GM12873 (cell line): ENCODE measurements around the gene OR14A16.
A peak's percentile ranks its signal among the peaks of the same experiment; 100 is the strongest.

Source experiments
- TF ChIP-seq, protein P1 (sequence below): IDR thresholded peaks from 2 replicates; pipeline ENCODE4 v1.5.1; 2012; ENCODE audit warnings: low read depth, mild to moderate bottlenecking, moderate library complexity, low read length, control low read depth; ENCODE audit not compliant: insufficient read depth; ENCODE audit errors: missing control alignments

OR14A16 gene, protein sequence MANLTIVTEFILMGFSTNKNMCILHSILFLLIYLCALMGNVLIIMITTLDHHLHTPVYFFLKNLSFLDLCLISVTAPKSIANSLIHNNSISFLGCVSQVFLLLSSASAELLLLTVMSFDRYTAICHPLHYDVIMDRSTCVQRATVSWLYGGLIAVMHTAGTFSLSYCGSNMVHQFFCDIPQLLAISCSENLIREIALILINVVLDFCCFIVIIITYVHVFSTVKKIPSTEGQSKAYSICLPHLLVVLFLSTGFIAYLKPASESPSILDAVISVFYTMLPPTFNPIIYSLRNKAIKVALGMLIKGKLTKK

DNA sequence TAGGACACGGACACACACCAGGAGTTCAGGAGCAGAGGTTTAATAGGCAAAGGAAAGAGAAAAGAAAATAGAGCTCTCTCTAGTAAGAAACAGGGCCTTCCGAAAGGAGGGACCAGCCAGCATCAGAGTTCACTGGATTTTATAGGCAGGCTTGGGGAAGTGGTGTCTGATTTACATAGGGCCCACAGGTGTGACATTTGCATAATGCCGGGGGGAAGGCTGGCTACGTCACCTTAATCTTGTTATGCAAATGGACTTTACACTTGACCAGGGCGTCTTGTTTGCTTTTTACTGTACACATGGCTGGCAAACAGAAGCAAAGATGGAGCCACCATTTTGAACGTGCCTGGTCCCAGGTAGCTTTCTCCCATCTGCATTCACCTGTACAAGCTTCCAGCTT lies at the start of gene OR14A16:
TSS of gene OR14A16 (minus strand) at position 97 of the 400 bp plus-strand sequence. CDS start 8,390 bp downstream, outside the sequence.
- TF ChIP-seq, protein P1, sequence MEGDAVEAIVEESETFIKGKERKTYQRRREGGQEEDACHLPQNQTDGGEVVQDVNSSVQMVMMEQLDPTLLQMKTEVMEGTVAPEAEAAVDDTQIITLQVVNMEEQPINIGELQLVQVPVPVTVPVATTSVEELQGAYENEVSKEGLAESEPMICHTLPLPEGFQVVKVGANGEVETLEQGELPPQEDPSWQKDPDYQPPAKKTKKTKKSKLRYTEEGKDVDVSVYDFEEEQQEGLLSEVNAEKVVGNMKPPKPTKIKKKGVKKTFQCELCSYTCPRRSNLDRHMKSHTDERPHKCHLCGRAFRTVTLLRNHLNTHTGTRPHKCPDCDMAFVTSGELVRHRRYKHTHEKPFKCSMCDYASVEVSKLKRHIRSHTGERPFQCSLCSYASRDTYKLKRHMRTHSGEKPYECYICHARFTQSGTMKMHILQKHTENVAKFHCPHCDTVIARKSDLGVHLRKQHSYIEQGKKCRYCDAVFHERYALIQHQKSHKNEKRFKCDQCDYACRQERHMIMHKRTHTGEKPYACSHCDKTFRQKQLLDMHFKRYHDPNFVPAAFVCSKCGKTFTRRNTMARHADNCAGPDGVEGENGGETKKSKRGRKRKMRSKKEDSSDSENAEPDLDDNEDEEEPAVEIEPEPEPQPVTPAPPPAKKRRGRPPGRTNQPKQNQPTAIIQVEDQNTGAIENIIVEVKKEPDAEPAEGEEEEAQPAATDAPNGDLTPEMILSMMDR, result no peak

DNA sequence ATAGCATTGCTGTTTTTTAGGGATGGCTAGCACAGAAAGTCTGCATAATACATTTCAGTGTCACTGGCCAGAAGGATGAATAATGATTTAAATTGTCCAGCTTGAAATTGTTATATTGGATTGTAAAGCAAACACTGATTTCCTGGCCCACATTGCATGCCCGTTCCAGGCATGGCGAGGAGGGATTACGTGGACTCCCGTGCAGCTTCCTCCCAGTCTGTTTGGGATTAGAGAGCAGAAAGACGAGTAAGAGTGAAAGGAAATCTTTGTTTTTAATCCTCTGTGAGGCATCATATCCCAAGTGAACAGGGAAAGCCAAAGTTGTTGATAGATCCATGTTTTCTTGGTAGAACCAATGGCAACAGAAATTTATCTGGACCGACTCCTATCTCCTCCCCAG lies 41.5 kb upstream of the OR14A16 start:
- TF ChIP-seq, protein P1, result no peak

DNA sequence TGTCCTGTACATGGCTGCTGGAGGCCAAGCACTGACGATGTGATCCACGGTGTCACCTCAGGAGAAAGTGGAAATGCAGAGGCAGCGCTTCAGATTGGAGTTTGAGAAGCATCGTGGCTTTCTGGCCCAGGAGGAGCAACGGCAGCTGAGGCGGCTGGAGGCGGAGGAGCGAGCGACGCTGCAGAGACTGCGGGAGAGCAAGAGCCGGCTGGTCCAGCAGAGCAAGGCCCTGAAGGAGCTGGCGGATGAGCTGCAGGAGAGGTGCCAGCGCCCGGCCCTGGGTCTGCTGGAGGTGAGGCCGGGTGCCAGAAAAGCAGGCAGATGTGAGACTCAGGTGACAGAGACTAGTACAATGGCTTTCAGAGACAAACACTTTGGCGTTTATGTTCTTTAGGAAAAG lies 40.7 kb upstream of the OR14A16 start:
- TF ChIP-seq, protein P1, result no peak

DNA sequence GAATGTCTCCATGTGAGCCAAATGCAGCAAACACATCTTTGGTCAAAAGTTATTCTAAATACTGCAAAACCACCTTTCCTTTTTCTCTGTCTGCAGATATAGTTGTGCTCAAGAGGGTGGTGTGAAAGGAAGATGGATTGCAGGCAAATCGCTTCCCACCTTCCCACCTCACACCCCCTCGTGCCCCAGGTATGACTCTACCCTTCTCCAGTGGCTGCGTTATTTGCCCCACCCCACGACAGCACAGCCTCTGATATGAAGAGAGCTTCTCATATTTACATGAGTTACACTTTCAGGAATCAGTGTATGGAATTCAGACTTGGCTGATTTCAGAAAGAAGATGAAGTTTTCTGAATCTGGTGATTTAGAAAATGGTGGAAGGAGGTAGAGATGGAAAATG lies 38.8 kb upstream of the OR14A16 start:
- TF ChIP-seq, protein P1, result no peak

DNA sequence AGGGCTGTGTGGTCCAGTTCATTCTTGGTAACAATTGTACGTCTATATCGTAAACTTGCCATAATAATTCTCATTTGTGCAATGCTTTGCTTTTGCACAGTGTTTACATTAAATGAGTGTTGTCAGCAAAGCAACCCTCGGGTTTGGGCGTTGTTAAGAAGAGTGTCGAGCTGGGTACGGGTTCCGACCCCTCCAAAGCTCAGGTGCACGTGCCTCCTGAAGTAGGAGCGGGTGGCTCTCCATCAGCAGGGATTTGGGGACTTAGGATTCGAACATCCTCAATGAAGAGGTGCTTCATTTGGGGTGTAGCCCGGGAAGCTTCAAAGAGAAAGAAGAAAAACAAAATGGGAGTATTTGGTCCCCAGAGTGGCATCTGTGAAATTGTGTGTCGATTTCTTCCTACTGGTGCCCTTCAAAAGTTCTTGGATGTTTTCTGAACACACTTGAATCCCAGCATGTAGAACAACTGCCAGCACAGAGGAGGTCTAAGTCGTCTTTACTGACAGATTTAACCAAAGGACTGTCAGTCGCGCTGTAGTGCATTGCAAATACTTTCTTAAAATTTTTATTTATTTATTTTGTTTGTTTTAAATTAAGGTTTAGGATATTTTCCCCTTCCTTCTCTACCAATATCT lies 34.2 kb upstream of the OR14A16 start:
- TF ChIP-seq, protein P1, result no peak

DNA sequence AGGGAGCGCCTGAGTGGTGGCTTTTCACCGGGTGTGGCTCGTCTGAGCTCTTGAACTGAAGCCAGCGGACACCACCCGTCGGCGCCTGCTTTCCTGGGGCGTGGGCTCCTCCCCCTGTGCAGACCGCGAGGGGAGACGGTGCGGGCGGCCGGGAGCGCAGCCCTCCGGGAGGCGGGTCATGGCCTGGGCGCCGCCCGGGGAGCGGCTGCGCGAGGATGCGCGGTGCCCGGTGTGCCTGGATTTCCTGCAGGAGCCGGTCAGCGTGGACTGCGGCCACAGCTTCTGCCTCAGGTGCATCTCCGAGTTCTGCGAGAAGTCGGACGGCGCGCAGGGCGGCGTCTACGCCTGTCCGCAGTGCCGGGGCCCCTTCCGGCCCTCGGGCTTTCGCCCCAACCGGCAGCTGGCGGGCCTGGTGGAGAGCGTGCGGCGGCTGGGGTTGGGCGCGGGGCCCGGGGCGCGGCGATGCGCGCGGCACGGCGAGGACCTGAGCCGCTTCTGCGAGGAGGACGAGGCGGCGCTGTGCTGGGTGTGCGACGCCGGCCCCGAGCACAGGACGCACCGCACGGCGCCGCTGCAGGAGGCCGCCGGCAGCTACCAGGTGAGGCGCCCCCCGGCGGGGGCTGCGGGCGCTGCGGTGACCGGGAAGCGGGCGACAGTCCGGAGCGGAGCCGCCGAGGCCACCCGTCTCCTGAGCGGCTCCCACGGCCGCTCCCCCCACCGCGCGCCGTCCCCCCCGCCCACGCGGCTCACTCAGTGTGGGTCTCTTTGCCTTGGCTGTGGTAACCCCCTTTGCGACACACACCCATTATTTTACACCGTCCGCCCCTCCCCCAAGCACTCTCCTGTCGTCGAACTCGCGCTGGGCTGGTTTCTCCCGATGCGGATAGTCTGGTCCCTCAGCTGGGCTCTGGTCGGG lies 33.4 kb upstream of the OR14A16 start, which contains the start of gene TRIM58:
TSS of gene TRIM58 (plus strand) at position 119 of the 916 bp plus-strand sequence. CDS start at position 179, 60 bp downstream.
- TF ChIP-seq, protein P1, result peak; percentile 12
